ENCODE results near the gene FAM174B.

- no peak for TF ChIP-seq POLR2AphosphoS5 (IDR thresholded peaks at IDR 0.05; ENCODE audit: low read depth, low read length)
- no peak for TF ChIP-seq SIN3A (IDR thresholded peaks at IDR 0.05; ENCODE audit: borderline replicate concordance, insufficient read depth, low read length)
- TF ChIP-seq REST (IDR thresholded peaks at IDR 0.05; ENCODE audit: insufficient read depth in 1 of 2, low read depth in 2 of 2, low read length in 2 of 2) = no peak
Measured at GRCh38 chr15:92614301-92614700, 41.3 kb downstream of the FAM174B start.
